Stomach (tissue), 4 donors: ENCODE measurements around the gene KANK4.

ENCODE experiments used
- POLR2A ChIP-seq, 4 donors: fragments of 450-650 bp; IDR thresholded peaks; one replicate each; pipeline ENCODE4 v1.6.1; 2016; ENCODE audit warnings: antibody characterized with exemption in 4 of 4, control low read depth in 2 of 4, mild to moderate bottlenecking in 1 of 4, moderate library complexity in 1 of 4
- POLR2AphosphoS5 ChIP-seq, 3 donors: sonication (generic); formaldehyde crosslinking; IDR thresholded peaks; one replicate each; pipeline ENCODE4 v1.6.1; 2016; ENCODE audit warnings: antibody characterized with exemption in 3 of 3
- TF ChIP-seq, protein P1 (sequence below), 7 experiments: fragments of 450-650 bp in 4 of 7; fragments of 200-600 bp in 3 of 7; sonication (generic) in 3 of 7; IDR thresholded peaks; one replicate each; pipeline ENCODE4 v1.5.1; 2016 to 2019; ENCODE audit warnings: antibody characterized with exemption in 7 of 7, control low read depth in 2 of 7, mild to moderate bottlenecking in 1 of 7

DNA sequence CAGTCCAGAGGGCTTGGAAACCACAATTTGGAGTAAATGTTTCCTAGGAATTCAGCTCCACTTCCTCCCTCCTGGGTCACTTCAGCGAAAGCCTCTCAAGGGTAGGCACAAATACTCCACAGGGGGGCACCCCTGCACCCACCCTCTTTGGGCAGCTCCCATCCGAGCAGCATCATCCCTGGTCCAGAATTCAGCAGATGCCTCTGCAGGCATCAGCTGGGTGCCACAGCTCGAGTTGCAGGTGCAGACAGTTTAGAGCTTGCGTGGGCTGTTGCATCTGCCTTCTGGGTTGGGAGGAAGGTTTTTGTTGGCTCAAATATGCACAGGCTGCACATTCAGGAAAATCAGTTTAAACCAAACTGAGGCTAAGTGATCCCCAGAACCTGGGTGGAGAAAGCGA lies 25.0 kb downstream of the KANK4 start:
- TF ChIP-seq POLR2A (IDR thresholded peaks at IDR 0.05) (no peak), POLR2AphosphoS5 (IDR thresholded peaks at IDR 0.05) (no peak)
- TF ChIP-seq, protein P1, sequence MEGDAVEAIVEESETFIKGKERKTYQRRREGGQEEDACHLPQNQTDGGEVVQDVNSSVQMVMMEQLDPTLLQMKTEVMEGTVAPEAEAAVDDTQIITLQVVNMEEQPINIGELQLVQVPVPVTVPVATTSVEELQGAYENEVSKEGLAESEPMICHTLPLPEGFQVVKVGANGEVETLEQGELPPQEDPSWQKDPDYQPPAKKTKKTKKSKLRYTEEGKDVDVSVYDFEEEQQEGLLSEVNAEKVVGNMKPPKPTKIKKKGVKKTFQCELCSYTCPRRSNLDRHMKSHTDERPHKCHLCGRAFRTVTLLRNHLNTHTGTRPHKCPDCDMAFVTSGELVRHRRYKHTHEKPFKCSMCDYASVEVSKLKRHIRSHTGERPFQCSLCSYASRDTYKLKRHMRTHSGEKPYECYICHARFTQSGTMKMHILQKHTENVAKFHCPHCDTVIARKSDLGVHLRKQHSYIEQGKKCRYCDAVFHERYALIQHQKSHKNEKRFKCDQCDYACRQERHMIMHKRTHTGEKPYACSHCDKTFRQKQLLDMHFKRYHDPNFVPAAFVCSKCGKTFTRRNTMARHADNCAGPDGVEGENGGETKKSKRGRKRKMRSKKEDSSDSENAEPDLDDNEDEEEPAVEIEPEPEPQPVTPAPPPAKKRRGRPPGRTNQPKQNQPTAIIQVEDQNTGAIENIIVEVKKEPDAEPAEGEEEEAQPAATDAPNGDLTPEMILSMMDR (IDR thresholded peaks at IDR 0.05): no peak
